ENCODE measurements around the gene OPCML. TPM values are rescaled to one million over a fixed set of nuclear protein-coding genes. Genes with fewer than 3 reads are reported as not detected.

Gene OPCML
- total RNA-seq, 1 experiment from 2014 or later = 0.94 TPM

DNA sequence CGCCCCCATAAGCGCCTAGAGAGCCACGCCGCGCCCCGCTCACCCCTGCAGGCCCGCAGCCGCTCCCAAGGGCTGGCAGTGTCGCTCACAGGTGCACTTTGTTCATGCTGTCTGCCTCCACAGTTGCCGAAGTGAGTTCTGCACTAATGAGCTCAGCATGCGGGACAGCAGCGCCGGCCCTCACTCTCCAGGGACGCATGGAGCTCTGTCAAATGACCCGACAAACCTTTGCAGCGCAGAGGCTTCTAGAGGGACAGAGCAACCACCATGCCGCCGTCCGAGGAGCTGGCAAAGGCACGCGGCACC lies 170.7 kb downstream of the OPCML start:
- no peaks in the 10 kb centered on the region for H3K27me3 ChIP-seq (ENCODE audit: insufficient read depth, low read length)
- H4K8ac ChIP-seq (replicated peaks; ENCODE audit: insufficient read length, low read depth, low read length) = no peak overlapping the region
- no peaks in the 10 kb centered on the region for H4K20me1 ChIP-seq (ENCODE audit: control insufficient read depth, insufficient read depth, insufficient read length)
- no peaks in the 10 kb centered on the region for H3K79me1 ChIP-seq (ENCODE audit: insufficient read depth, low read depth, low read length, poor library complexity, severe bottlenecking)
- Mint-ChIP-seq H3K4me1 (peaks cover 4 to 8% of the 10 kb centered on the region in 2 experiments; a peak in 3 of 4 replicates), H3K4me3 (no peak overlapping the region), H3K36me3 (ENCODE audit: insufficient read depth in 1 of 3, low read depth in 3 of 3) (no peaks in the 10 kb centered on the region; a peak in 1 of 7 replicates), H3K27ac (no peak overlapping the region), H3K9me3 (no peaks in the 10 kb centered on the region), H3K27me3 (ENCODE audit: low read depth) (peaks cover 5% of the 10 kb centered on the region; the same call in 1 of the 2 replicates)
- TF ChIP-seq, protein P1, sequence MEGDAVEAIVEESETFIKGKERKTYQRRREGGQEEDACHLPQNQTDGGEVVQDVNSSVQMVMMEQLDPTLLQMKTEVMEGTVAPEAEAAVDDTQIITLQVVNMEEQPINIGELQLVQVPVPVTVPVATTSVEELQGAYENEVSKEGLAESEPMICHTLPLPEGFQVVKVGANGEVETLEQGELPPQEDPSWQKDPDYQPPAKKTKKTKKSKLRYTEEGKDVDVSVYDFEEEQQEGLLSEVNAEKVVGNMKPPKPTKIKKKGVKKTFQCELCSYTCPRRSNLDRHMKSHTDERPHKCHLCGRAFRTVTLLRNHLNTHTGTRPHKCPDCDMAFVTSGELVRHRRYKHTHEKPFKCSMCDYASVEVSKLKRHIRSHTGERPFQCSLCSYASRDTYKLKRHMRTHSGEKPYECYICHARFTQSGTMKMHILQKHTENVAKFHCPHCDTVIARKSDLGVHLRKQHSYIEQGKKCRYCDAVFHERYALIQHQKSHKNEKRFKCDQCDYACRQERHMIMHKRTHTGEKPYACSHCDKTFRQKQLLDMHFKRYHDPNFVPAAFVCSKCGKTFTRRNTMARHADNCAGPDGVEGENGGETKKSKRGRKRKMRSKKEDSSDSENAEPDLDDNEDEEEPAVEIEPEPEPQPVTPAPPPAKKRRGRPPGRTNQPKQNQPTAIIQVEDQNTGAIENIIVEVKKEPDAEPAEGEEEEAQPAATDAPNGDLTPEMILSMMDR (conservative IDR thresholded peaks at IDR 0.05) = no peak
- H3K4ac ChIP-seq (ENCODE audit: low read depth, low read length) = no peak overlapping the region
- no CpG with 5 or more reads among the region's 21 CpGs for WGBS (ENCODE audit: extremely low coverage, insufficient read length, low lambda C conversion rate)
- H3K4me1 ChIP-seq (ENCODE audit: insufficient read depth, low read length) = no peaks in the 10 kb centered on the region
- no peak overlapping the region for H2AK5ac ChIP-seq (ENCODE audit: insufficient read length, low read length)
- no peak overlapping the region for H2BK120ac ChIP-seq (ENCODE audit: low read depth, low read length, poor library complexity, severe bottlenecking)
- H2BK20ac ChIP-seq (ENCODE audit: low read depth, low read length, poor library complexity, severe bottlenecking) = no peak overlapping the region
- H2BK15ac ChIP-seq (ENCODE audit: low read depth, low read length) = no peak overlapping the region
- DNase-seq = no peak
- H3K79me2 ChIP-seq (ENCODE audit: insufficient read depth, low read length) = no peaks in the 10 kb centered on the region
- no peak overlapping the region for H3T11ph ChIP-seq (ENCODE audit: low read length)
- H3K23ac ChIP-seq (ENCODE audit: insufficient read length, low read depth, low read length) = no peak overlapping the region
- no peak overlapping the region for H4K91ac ChIP-seq (ENCODE audit: insufficient read length, low read depth, low read length)
- H2BK12ac ChIP-seq (ENCODE audit: insufficient read length, low read depth, low read length) = no peak overlapping the region
- H3K27ac ChIP-seq (ENCODE audit: insufficient read length, low read depth, low read length) = no peak overlapping the region
- H3K56ac ChIP-seq (ENCODE audit: insufficient read length, low read depth, low read length) = no peak overlapping the region
- H2BK5ac ChIP-seq (ENCODE audit: insufficient read length, low read length) = no peak overlapping the region
- H3K14ac ChIP-seq (ENCODE audit: insufficient read depth, low read length) = no peak overlapping the region; the same call in 1 of the 2 replicates
- no peak overlapping the region for H2AFZ ChIP-seq (ENCODE audit: low read length)
- H3K9me3 ChIP-seq (ENCODE audit: control insufficient read depth, low read depth, low read length) = no peaks in the 10 kb centered on the region
- no peaks in the 10 kb centered on the region for H3K23me2 ChIP-seq (ENCODE audit: insufficient read length, low read depth, low read length, poor library complexity, severe bottlenecking)
- no peak overlapping the region for H3K9ac ChIP-seq (ENCODE audit: extremely low read depth, insufficient read length, low read length)
- no peak overlapping the region for H3K4me2 ChIP-seq (ENCODE audit: insufficient read depth, insufficient read length, low read length)
- no peak overlapping the region for H3K18ac ChIP-seq (ENCODE audit: insufficient read length, low read depth, low read length)
- H4K5ac ChIP-seq (ENCODE audit: insufficient read length, low read depth, low read length) = no peak overlapping the region

Data from H9 (cell line).